Upper lobe of right lung (tissue), 1 donor: ENCODE measurements around the gene IGSF11. TPM values are rescaled to one million over a fixed set of nuclear protein-coding genes. Genes with fewer than 3 reads are reported as not detected.

Experiments
- ATAC-seq: fragments of 200-7000 bp; cut with Tn5 transposase; one replicate; pipeline ENCODE4 v1.9.1; 2020; ENCODE audit warnings: mild to moderate bottlenecking, moderate library complexity
- DNase-seq: peaks from one replicate; pipeline ENCODE4 v3.0.0-alpha.2; 2020
- H3K27ac ChIP-seq: fragments of 200-600 bp; one replicate; pipeline ENCODE4 v1.8.0; 2022
- H3K27me3 ChIP-seq: fragments of 200-600 bp; one replicate; pipeline ENCODE4 v1.8.0; 2022; ENCODE audit warnings: mild to moderate bottlenecking
- H3K36me3 ChIP-seq: fragments of 200-600 bp; one replicate; pipeline ENCODE4 v1.8.0; 2022
- H3K4me1 ChIP-seq: fragments of 200-600 bp; one replicate; pipeline ENCODE4 v1.8.0; 2022
- H3K4me3 ChIP-seq: fragments of 200-600 bp; one replicate; pipeline ENCODE4 v1.8.0; 2022; ENCODE audit warnings: mild to moderate bottlenecking
- H3K9me3 ChIP-seq: fragments of 200-600 bp; one replicate; pipeline ENCODE4 v1.8.0; 2022
- CTCF ChIP-seq: fragments of 200-600 bp; IDR thresholded peaks from one replicate; pipeline ENCODE4 v1.8.0; 2022; ENCODE audit warnings: antibody characterized with exemption
- intact Hi-C: fragments of 100-400 bp; cut with DNase I; formaldehyde crosslinking; loops from one replicate; pipeline ENCODE4 v1.11.0; 2022
- total RNA-seq: library from RNA; stranded (reverse); fragmentation: NEBNext Ultra II Directional; extraction: Animal tissue kit (Norgen Biotek cat#: 25700); gene quantifications from one replicate; pipeline ENCODE4 v1.2.1, GENCODE V29; 2021
- donor health status: DM: no; HTN: yes; CAD: no; lungs with severe emphysema.

The IGSF11 gene
- total RNA-seq, 1 donor from 2014 or later, result 0.46 TPM

GRCh38 chr3:119013951-119014350 lies 20.7 kb downstream of the IGSF11 start:
- Histone ChIP-seq H3K9me3 (no peaks in the 10 kb centered on the region), H3K36me3 (no peaks in the 10 kb centered on the region), H3K4me3 (no peak overlapping the region), H3K27me3 (no peaks in the 10 kb centered on the region), H3K27ac (no peak overlapping the region), H3K4me1 (no peaks in the 10 kb centered on the region)
- DNase-seq (no peak), ATAC-seq (no peak)
- intact Hi-C loops, result no loop called here
- TF ChIP-seq CTCF, result no peak

DNA sequence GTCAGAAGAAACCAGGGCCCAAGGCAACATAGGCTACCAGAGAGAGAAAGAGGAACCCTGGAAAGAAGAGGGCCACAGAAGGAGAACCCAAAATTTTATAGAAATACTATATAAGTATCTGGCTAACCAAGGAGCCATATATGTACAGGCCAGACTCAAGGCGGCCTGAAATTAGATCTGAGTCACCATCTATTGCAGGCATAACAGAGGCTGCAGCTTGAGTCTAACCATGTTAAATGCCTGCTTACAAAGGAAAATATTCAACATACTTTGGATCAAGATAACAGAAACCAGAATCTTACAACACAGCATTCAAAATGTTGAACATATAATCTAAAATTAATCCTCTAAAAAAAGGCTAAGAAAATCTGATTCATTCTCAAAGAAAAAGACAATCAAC lies 23.1 kb downstream of the IGSF11 start:
- H3K9me3 ChIP-seq, result no peaks in the 10 kb centered on the region
- no peak overlapping the region for H3K27ac ChIP-seq
- no peaks in the 10 kb centered on the region for H3K4me1 ChIP-seq
- no peaks in the 10 kb centered on the region for H3K27me3 ChIP-seq
- no peaks in the 10 kb centered on the region for H3K36me3 ChIP-seq
- DNase-seq, result no peak
- H3K4me3 ChIP-seq, result no peak overlapping the region
- intact Hi-C loops, result no loop called here
- ATAC-seq, result no peak
- no peak for TF ChIP-seq CTCF

- no peak for TF ChIP-seq CTCF
- H3K4me1 ChIP-seq, result no peaks in the 10 kb centered on the region
- H3K9me3 ChIP-seq, result no peaks in the 10 kb centered on the region
- DNase-seq (no peak), ATAC-seq (no peak)
- no peak overlapping the region for H3K27ac ChIP-seq
- H3K4me3 ChIP-seq, result no peak overlapping the region
- no peaks in the 10 kb centered on the region for H3K27me3 ChIP-seq
- H3K36me3 ChIP-seq, result no peaks in the 10 kb centered on the region
- intact Hi-C loops, result no loop called here
These were observed 37.5 kb downstream of the IGSF11 start for GRCh38 chr3:118997190-118997589.

GRCh38 chr3:118991775-118992174 lies 42.9 kb downstream of the IGSF11 start:
- H3K4me1 ChIP-seq, result no peaks in the 10 kb centered on the region
- no peak for TF ChIP-seq CTCF
- no peak for DNase-seq
- intact Hi-C loops, result no loop called here
- H3K36me3 ChIP-seq, result no peaks in the 10 kb centered on the region
- no peak for ATAC-seq
- H3K27me3 ChIP-seq, result no peaks in the 10 kb centered on the region
- H3K4me3 ChIP-seq, result no peak overlapping the region
- no peak overlapping the region for H3K27ac ChIP-seq
- no peaks in the 10 kb centered on the region for H3K9me3 ChIP-seq

DNA sequence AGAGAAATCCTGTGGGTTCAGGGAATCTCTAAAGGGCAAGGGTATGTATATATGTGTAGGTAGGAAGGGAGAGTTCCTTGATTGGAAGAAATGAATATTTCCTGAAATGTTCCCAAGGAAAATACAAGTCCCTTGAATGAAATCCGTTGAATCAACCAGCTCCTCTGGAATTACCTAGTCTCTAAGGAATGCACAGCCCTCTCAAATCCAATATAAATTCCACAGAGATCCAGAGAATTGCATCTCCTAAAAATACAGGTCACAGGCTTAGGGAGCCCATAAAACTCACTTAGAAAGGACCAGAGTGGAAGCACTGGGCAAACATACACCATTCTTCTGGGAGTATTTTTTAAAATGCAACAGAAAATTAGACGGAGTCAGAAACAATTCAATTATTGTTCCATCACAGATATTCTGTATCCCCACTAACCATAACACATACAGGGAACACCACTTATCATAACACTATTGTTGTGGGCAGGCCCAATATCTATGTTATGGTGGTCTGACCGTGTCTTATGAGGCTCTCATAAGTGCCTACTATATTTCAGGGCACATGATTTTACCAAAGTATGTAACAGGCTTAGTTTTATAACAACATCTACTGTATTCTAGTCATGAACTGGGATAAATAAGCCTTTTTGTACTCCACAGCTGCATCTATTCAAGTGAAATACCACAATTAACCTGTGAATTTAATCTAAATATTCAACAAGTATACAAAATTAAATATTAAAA lies 43.7 kb downstream of the IGSF11 start:
- no peak for TF ChIP-seq CTCF
- H3K9me3 ChIP-seq, result no peaks in the 10 kb centered on the region
- no peak for DNase-seq
- intact Hi-C loops, result no loop called here
- H3K36me3 ChIP-seq, result no peaks in the 10 kb centered on the region
- H3K27me3 ChIP-seq, result no peaks in the 10 kb centered on the region
- no peaks in the 10 kb centered on the region for H3K4me1 ChIP-seq
- no peak overlapping the region for H3K4me3 ChIP-seq
- no peak overlapping the region for H3K27ac ChIP-seq
- no peak for ATAC-seq
